SK-N-MC (cell line): ENCODE data around the gene NEK11.
"Not testable (repeated sequence)": the region's sequence is repeated elsewhere in the genome, so short reads cannot be mapped to it uniquely, and the experiment has no call there.

Source experiments
- DNase-seq: peaks from one replicate; pipeline ENCODE4 v3.0.0-alpha.2; 2011; ENCODE audit warnings: low read depth, low spot score
- H3K27ac ChIP-seq: fragments of 200-600 bp; sonication (generic); 2 replicates; pipeline ENCODE4 v1.5.1; 2016; ENCODE audit warnings: mixed run types
- H3K36me3 ChIP-seq: fragments of 200-600 bp; sonication (generic); 2 replicates; pipeline ENCODE4 v1.6.1; 2017; ENCODE audit warnings: antibody characterized with exemption, low read length, mixed read lengths; ENCODE audit not compliant: insufficient read depth
- H3K4me3 ChIP-seq: fragments of 200-600 bp; sonication (generic); 2 replicates; pipeline ENCODE4 v1.5.1; 2016
- H3K9ac ChIP-seq: fragments of 200-600 bp; sonication (generic); 2 replicates; pipeline ENCODE4 v1.8.0; 2017; ENCODE audit warnings: mixed run types, mixed read lengths; ENCODE audit not compliant: insufficient read length
- H3K9me3 ChIP-seq: fragments of 200-600 bp; sonication (generic); 2 replicates; pipeline ENCODE4 v1.6.1; 2017; ENCODE audit warnings: low read depth, mild to moderate bottlenecking, antibody characterized with exemption, low read length, moderate library complexity, mixed read lengths
- EZH2 ChIP-seq: fragments of 200-600 bp; sonication (generic); IDR thresholded peaks from one replicate; pipeline ENCODE4 v1.6.1; 2017; ENCODE audit warnings: antibody characterized with exemption
- FOXP2 ChIP-seq: optimal IDR thresholded peaks from 2 replicates; pipeline ENCODE3; 2011; ENCODE audit warnings: mild to moderate bottlenecking, moderate library complexity; ENCODE audit not compliant: insufficient read depth; ENCODE audit errors: extremely low read length, control extremely low read depth
- POLR2AphosphoS5 ChIP-seq: IDR thresholded peaks from 2 replicates; pipeline ENCODE4 v1.6.1; 2012; ENCODE audit warnings: mild to moderate bottlenecking, low read depth, low read length, borderline replicate concordance

The NEK11 gene

DNA sequence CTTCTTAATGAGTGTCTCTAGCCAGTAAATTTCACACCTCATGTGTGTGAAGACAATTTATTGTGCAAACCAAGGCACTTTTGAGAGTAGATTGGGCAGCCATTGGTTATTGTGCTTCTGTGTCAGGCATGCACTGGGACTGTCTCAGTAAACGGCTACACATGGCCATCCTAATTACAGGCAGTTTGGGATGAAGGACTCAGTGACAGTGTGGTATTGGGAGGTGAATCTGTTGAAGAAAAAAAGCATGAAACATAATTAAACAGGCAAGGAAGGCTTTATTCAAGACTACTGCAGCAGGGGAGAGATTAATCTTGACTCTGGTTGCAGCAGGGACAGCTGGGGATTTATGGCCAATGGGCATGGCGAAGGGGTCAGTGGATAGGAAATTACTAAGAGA lies 297.1 kb downstream of the NEK11 start:
- DNase-seq, result no peak
- no peak overlapping the region for H3K9ac ChIP-seq
- no peak overlapping the region for H3K4me3 ChIP-seq
- no peaks in the 10 kb centered on the region for H3K36me3 ChIP-seq
- H3K9me3 ChIP-seq, result no peaks in the 10 kb centered on the region
- H3K27ac ChIP-seq, result no peak overlapping the region
- TF ChIP-seq POLR2AphosphoS5 (no peak), FOXP2 (no peak), EZH2 (no peak)

DNA sequence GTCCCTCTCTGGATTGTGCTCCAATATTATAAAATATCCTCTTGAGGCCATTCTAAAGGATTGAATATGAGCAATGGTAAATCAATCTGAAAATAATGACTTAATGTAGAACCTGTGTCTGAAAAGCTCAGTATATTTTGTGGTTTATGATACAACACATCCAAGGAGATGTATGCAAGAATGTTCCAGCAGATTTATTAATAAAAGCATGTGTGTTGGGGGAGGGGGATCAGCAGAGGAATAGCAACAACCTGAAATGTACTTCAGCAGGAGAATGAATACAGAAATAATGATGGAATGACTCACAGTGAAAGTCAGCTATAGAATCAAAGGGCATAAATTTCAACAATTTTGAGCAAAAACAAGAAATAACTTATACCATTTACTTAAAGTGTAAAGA lies 298.2 kb downstream of the NEK11 start:
- Histone ChIP-seq H3K36me3 (no peaks in the 10 kb centered on the region), H3K4me3 (no peak overlapping the region), H3K9ac (no peak overlapping the region), H3K27ac (no peak overlapping the region), H3K9me3 (no peaks in the 10 kb centered on the region)
- no peak for DNase-seq
- TF ChIP-seq POLR2AphosphoS5 (no peak), FOXP2 (no peak), EZH2 (no peak)

DNA sequence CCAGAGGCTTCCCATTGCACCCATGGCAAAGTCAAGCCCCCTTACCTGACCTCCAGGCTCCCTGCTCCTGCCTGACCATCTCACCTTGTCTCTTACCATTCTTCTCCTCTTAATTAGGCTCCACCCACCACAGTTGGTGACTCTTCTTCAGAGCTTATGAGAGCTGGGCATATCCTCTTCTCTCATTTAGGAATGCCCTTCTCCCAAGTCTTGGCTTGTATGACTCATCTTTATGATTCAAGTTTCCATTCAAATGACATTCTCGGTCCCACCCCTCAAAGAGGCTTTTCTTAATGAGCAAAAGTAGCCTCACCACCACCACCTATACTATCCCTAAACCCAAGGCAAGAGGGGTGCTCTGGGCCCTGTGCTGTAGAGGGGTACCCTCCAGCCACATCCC lies 299.6 kb downstream of the NEK11 start:
- H3K27ac ChIP-seq, result no peak overlapping the region
- no peaks in the 10 kb centered on the region for H3K9me3 ChIP-seq
- H3K4me3 ChIP-seq, result no peak overlapping the region
- no peaks in the 10 kb centered on the region for H3K36me3 ChIP-seq
- no peak overlapping the region for H3K9ac ChIP-seq
- DNase-seq, result no peak
- TF ChIP-seq FOXP2 (no peak), POLR2AphosphoS5 (no peak), EZH2 (no peak)

DNA sequence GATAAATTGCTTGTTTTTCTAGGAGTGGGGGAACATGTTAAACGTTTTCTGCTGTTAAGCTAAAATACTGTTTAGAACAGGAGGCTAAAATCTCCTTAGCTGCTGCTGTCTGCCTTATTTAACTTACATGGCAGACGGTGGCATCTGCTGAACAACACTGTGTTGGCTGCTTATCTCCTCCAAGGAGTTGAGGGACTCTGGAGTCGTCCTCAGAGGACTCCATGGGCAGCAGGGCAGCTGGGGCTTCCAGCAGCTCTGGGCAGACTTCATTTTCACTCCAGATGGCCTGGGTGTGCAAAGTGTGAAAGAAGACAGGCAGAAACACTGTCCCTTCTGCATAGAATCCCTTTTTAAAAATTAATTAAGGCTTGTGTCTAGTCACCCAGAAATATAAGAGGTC lies 302.0 kb downstream of the NEK11 start:
- no peak for TF ChIP-seq POLR2AphosphoS5
- Histone ChIP-seq H3K4me3 (no peak overlapping the region), H3K9me3 (no peaks in the 10 kb centered on the region), H3K27ac (no peak overlapping the region), H3K9ac (no peak overlapping the region), H3K36me3 (no peaks in the 10 kb centered on the region)
- DNase-seq, result no peak

DNA sequence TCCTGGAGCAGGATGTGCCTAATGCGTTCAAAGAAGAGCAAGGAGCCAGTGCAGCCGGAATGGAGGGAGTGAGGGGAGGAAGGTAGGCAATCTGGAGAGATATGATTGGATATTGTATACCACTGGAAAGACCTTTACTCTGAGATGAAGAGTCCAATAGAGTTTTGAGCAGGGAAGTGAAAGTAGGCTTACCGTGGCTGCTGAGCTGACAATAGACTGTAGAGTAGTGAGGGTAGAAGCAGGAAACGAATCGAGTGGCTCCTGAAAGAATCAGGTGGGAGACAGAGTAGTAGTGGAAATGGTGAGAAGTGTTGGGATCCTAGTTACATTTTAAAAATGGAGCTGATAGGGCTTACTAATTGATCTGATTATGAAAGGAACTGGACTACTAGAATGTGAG lies 303.1 kb downstream of the NEK11 start:
- Histone ChIP-seq H3K36me3 (no peaks in the 10 kb centered on the region), H3K27ac (no peak overlapping the region), H3K4me3 (no peak overlapping the region), H3K9me3 (no peaks in the 10 kb centered on the region), H3K9ac (no peak overlapping the region)
- DNase-seq, result no peak
- TF ChIP-seq POLR2AphosphoS5, result no peak
- TF ChIP-seq FOXP2, result no peak
- no peak for TF ChIP-seq EZH2

DNA sequence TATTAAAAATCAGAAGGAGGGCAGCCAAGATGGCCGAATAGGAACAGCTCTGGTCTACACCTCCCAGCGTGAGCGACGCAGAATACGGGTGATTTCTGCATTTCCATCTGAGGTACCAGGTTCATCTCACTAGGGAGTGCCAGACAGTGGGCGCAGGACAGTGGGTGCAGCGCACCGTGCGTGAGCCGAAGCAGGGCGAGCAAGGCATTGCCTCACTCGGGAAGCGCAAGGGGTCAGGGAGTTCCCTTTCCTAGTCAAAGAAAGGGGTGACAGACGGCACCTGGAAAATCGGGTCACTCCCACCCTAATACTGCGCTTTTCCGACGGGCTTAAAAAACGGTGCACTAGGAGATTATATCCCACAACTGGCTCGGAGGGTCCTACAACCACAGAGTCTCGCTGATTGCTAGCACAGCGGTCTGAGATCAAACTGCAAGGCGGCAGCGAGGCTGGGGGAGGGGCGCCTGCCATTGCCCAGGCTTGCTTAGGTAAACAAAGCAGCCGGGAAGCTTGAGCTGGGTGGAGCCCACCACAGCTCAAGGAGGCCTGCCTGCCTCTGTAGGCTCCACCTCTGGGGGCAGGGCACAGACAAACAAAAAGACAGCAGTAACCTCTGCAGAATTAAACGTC lies 304.9 kb downstream of the NEK11 start:
- not testable (repeated sequence) for H3K36me3 ChIP-seq, H3K27ac ChIP-seq, H3K9ac ChIP-seq, DNase-seq, H3K4me3 ChIP-seq, H3K9me3 ChIP-seq

DNA sequence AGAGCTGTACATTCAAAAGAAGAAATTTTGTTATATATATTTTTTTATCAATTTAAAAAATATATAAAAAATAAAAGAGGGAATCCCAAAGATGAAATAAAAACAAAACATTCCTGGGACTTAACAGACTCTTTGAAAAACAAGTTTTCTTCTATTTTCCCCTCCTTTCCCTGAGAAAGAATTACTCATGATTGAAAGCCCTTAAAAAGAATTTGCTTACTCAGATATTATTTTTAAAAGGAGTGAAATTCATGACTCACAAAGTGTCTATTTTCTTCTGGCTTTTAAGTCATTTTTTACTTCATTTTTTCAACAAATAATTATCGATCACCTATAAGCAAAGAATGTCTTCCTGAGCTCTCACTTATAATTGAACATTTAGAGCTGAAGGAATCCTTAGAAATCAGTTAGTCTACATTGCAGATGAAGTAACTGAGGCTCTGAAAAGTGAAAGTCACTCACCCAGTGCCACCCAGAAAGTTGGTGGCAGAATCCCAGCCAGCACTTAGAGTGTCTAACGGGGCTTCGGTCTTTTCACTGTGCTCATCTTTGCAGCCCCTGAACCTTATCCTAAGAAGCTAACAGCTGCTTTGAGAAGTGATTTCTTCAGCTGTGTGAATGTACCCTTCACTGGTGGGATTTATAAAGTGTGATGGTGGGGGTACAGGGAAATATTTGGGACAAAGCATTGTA lies 312.4 kb downstream of the NEK11 start:
- Histone ChIP-seq H3K27ac (no peak overlapping the region), H3K36me3 (no peaks in the 10 kb centered on the region), H3K9me3 (no peaks in the 10 kb centered on the region), H3K4me3 (no peak overlapping the region), H3K9ac (no peak overlapping the region)
- no peak for DNase-seq
- no peak for TF ChIP-seq POLR2AphosphoS5
- no peak for TF ChIP-seq FOXP2
- no peak for TF ChIP-seq EZH2

DNA sequence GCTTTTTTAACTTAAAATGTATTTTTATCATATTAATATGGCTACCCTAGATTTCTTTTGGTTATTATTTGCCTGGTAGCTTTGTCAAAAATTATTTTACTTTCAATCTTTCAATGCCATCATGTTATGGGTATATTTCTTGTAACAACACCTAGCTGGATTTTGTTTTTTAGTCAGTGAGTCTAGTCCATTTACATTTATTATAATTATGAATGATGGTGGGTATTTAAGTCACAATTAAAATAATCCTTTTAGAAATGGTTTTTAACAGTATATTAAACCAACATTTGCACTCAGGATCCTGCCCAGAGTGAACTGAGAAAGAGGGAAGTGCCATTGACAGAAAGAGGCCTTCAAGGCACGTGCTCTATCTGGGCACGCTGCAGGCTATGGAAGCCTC lies 315.1 kb downstream of the NEK11 start:
- H3K36me3 ChIP-seq, result no peaks in the 10 kb centered on the region
- no peak overlapping the region for H3K9ac ChIP-seq
- no peak for DNase-seq
- TF ChIP-seq EZH2, result no peak
- TF ChIP-seq FOXP2, result no peak
- TF ChIP-seq POLR2AphosphoS5, result no peak
- H3K4me3 ChIP-seq, result no peak overlapping the region
- H3K9me3 ChIP-seq, result no peaks in the 10 kb centered on the region
- no peak overlapping the region for H3K27ac ChIP-seq

DNA sequence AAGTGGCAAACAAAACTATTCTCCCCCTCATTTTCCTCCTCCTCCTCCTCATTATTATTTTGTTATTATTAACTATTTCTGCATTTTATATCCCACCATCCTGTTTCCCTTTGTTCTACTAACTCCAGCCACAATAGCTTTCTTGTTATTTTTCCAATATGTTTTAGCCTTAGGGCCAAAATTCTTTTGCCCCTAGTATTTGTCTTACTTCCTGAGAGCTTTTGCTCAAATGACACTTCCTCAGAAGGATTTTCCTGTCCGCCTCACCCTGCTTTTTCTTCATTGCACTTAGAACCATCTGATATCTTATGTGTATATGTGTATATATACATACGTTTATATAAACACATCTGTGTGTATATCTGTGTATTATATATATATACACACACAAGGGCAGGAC lies 322.2 kb downstream of the NEK11 start:
- no peak overlapping the region for H3K9ac ChIP-seq
- H3K36me3 ChIP-seq, result no peaks in the 10 kb centered on the region
- TF ChIP-seq FOXP2, result no peak
- no peak for TF ChIP-seq POLR2AphosphoS5
- no peak for TF ChIP-seq EZH2
- no peak overlapping the region for H3K4me3 ChIP-seq
- no peaks in the 10 kb centered on the region for H3K9me3 ChIP-seq
- no peak for DNase-seq
- H3K27ac ChIP-seq, result no peak overlapping the region
